ENCODE measurements around the gene TRIM43B. TPM values are rescaled to one million over a fixed set of nuclear protein-coding genes. Genes with fewer than 3 reads are reported as not detected.
"Not testable (repeated sequence)": the region's sequence is repeated elsewhere in the genome, so short reads cannot be mapped to it uniquely, and the experiment has no call there.

The TRIM43B gene
- total and polyA plus RNA-seq, 7 donors: not detected

- H3K36me3 ChIP-seq; H3K4me3 ChIP-seq; H3K9me3 ChIP-seq; intact Hi-C loops (cut with DNase I); H3K27me3 ChIP-seq; H3K4me1 ChIP-seq: not testable (repeated sequence)
- 41 to 54% methylated on average over 2 of the region's 3 CpGs for WGBS, 2 donors
- H3K27ac ChIP-seq: peak overlapping the region in 3 of 4 donors; percentile 50 to 76 (median 74)
- peak; percentile 76 for DNase-seq
Observed at GRCh38 chr2:95434507-95435076, 50.0 kb downstream of the TRIM43B start.

GRCh38 chr2:95433973-95434372 lies 50.6 kb downstream of the TRIM43B start:
- H3K9me3 ChIP-seq; H3K4me1 ChIP-seq; intact Hi-C loops (cut with DNase I); H3K4me3 ChIP-seq; DNase-seq; H3K27me3 ChIP-seq; H3K36me3 ChIP-seq: not testable (repeated sequence)
- peak overlapping the region; percentile 54 to 81 (median 76) for H3K27ac ChIP-seq
- 88 to 90% methylated on average over 2 of the region's 2 CpGs for WGBS, 2 donors

GRCh38 chr2:95433373-95433772 lies 51.2 kb downstream of the TRIM43B start:
- H3K27me3 ChIP-seq; intact Hi-C loops (cut with DNase I); H3K9me3 ChIP-seq; H3K4me3 ChIP-seq; H3K4me1 ChIP-seq; H3K36me3 ChIP-seq; DNase-seq: not testable (repeated sequence)
- peak overlapping the region in 2 of 4 donors; percentile 42 to 76 for H3K27ac ChIP-seq
- WGBS, 2 donors: 84 to 92% methylated on average over 1 of the region's 4 CpGs

GRCh38 chr2:95429748-95430467 lies 54.6 kb downstream of the TRIM43B start:
- intact Hi-C loops (cut with DNase I); H3K27me3 ChIP-seq; H3K4me3 ChIP-seq; DNase-seq; H3K4me1 ChIP-seq; H3K9me3 ChIP-seq; H3K36me3 ChIP-seq; H3K27ac ChIP-seq: not testable (repeated sequence)
- WGBS, 2 donors: no CpG with 5 or more reads among the region's 8 CpGs

- H3K9me3 ChIP-seq; H3K27ac ChIP-seq; intact Hi-C loops (cut with DNase I); H3K27me3 ChIP-seq; H3K4me1 ChIP-seq; H3K36me3 ChIP-seq; DNase-seq; H3K4me3 ChIP-seq: not testable (repeated sequence)
- WGBS, 2 donors: 37 to 86% methylated on average over 14 to 15 of the region's 30 CpGs
Observed at GRCh38 chr2:95427196-95427867, 57.2 kb downstream of the TRIM43B start.

Small RNA genes within 50 kb of the gene (small RNA-seq; reads per million reads assigned to genes)
- gene AC009237.11: 0 reads per million in 3 donors
- gene AC133104.2: 0 reads per million in 3 donors

Other genes with a start within 250 kb of the TRIM43B start
- 1 to 10 TPM; 1.1 to 6.1 (median 1.9) TPM for gene PROM2, start 210.3 kb downstream of the TRIM43B start, total RNA-seq
- 10 to 100 TPM in 1 of 3 donors, 1 to 10 TPM in 2; 2.4 to 24.9 (median 2.5) TPM for gene PROM2, start 210.3 kb downstream of the TRIM43B start, polyA plus RNA-seq
- gene KCNIP3, start 187.4 kb downstream of the TRIM43B start, total RNA-seq: 10 to 100 TPM; 11.8 to 23.8 (median 12.1) TPM
- 1 to 10 TPM; 1.8 to 1.9 (median 1.8) TPM for gene KCNIP3, start 187.4 kb downstream of the TRIM43B start, polyA plus RNA-seq
- gene FAHD2A, start 82.0 kb downstream of the TRIM43B start, total RNA-seq: 10 to 100 TPM in 3 of 4 donors, 1 to 10 TPM in 1; 8.9 to 19.4 (median 11.8) TPM
- gene FAHD2A, start 82.0 kb downstream of the TRIM43B start, polyA plus RNA-seq: 10 to 100 TPM; 19.7 to 30.5 (median 27.0) TPM
- gene TRIM43, start 107.2 kb upstream of the TRIM43B start, total RNA-seq: not detected
- not detected for gene TRIM43, start 107.2 kb upstream of the TRIM43B start, polyA plus RNA-seq

All from sigmoid colon (tissue), 7 donors.